Measurements from ENCODE around the gene SLC43A2. TPM values are rescaled to one million over a fixed set of nuclear protein-coding genes. Genes with fewer than 3 reads are reported as not detected.
"Not testable (repeated sequence)": the region's sequence is repeated elsewhere in the genome, so short reads cannot be mapped to it uniquely, and the experiment has no call there.

SLC43A2 gene
- total and polyA plus RNA-seq, 8 donors, result 25.6 to 87.9 (median 27.0) TPM

DNA sequence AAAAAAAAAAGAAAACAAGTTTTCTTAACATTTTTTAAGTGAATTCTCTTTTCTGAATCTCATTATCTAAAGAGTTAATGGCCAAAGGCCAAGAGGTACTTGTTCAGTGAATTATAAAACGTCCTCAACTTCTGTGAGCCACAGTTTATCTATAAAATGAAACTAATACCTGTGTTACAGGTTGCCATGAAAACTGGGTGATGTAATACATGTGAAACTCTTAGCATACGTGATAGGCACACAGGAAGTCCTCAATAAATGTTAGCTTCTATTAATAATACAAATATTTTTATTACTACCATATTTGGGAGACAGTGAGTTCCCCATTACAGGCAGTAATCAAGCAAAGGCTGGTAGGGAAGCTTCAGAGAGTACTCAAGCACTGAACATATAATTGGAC, 98.8 kb downstream of the SLC43A2 start:
- no peak for DNase-seq
- Histone ChIP-seq H3K27me3 (no peaks in the 10 kb centered on the region), H3K27ac (no peak overlapping the region), H3K9me3 (no peaks in the 10 kb centered on the region), H3K4me1 (no peaks in the 10 kb centered on the region), H3K36me3 (peaks cover 0 to 98% of the 10 kb centered on the region in 2 donors), H3K4me3 (no peak overlapping the region)
- intact Hi-C loops (cut with DNase I), result no loop called here
- ATAC-seq, result no peak
- TF ChIP-seq, protein P1, sequence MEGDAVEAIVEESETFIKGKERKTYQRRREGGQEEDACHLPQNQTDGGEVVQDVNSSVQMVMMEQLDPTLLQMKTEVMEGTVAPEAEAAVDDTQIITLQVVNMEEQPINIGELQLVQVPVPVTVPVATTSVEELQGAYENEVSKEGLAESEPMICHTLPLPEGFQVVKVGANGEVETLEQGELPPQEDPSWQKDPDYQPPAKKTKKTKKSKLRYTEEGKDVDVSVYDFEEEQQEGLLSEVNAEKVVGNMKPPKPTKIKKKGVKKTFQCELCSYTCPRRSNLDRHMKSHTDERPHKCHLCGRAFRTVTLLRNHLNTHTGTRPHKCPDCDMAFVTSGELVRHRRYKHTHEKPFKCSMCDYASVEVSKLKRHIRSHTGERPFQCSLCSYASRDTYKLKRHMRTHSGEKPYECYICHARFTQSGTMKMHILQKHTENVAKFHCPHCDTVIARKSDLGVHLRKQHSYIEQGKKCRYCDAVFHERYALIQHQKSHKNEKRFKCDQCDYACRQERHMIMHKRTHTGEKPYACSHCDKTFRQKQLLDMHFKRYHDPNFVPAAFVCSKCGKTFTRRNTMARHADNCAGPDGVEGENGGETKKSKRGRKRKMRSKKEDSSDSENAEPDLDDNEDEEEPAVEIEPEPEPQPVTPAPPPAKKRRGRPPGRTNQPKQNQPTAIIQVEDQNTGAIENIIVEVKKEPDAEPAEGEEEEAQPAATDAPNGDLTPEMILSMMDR (IDR thresholded peaks at IDR 0.05), result no peak

DNA sequence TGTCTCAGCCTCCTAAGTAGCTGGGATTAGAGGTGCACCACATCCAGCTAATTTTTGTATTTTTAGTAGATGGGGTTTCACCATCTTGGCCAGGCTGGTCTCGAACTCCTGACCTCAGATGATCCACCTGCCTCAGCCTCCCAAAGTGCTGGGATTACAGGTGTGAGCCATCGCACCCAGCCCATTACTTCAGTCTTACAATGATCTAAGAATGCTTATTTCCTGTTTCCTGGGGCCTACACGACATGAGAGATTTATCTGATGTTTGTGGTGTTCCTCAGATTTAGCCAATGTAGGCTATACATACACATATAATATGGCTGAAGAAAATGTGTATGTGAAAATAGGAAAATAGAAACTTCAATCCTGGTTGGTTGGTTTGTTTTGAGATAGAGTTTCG, 101.8 kb downstream of the SLC43A2 start:
- intact Hi-C loops (cut with DNase I); H3K4me1 ChIP-seq; H3K27me3 ChIP-seq; DNase-seq; H3K9me3 ChIP-seq; ATAC-seq; H3K4me3 ChIP-seq; H3K27ac ChIP-seq: not testable (repeated sequence)
- peaks cover 0 to 96% of the 10 kb centered on the region in 2 donors for H3K36me3 ChIP-seq

DNA sequence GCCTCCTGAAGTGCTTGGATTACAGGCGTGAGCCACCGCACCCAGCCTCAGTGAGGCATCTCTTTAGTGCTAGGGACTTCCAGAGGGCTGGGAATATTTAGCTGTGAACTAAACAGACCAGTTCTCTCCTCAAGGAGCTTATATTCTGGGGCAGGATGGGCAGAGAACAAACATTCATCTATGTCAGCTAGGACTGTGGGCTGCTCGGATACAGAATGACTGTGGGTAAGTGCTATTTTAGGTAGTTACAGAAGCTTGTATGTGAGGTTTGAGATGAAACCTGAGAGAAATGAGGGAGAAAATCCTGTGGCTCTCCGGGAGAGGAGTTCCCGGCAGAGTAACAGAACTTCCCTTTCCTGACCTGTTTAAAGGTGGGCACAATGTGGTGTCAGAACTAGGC, 106.0 kb downstream of the SLC43A2 start:
- ATAC-seq (no peak), DNase-seq (no peak)
- no peaks in the 10 kb centered on the region for H3K9me3 ChIP-seq
- no peaks in the 10 kb centered on the region for H3K27me3 ChIP-seq
- intact Hi-C loops (cut with DNase I), result no loop called here
- TF ChIP-seq, protein P1 (IDR thresholded peaks at IDR 0.05), result no peak
- no peak overlapping the region for H3K27ac ChIP-seq
- H3K4me3 ChIP-seq, result no peak overlapping the region
- H3K36me3 ChIP-seq, result peaks cover 0 to 81% of the 10 kb centered on the region in 2 donors
- peaks cover 0 to 6% of the 10 kb centered on the region in 2 donors for H3K4me1 ChIP-seq

DNA sequence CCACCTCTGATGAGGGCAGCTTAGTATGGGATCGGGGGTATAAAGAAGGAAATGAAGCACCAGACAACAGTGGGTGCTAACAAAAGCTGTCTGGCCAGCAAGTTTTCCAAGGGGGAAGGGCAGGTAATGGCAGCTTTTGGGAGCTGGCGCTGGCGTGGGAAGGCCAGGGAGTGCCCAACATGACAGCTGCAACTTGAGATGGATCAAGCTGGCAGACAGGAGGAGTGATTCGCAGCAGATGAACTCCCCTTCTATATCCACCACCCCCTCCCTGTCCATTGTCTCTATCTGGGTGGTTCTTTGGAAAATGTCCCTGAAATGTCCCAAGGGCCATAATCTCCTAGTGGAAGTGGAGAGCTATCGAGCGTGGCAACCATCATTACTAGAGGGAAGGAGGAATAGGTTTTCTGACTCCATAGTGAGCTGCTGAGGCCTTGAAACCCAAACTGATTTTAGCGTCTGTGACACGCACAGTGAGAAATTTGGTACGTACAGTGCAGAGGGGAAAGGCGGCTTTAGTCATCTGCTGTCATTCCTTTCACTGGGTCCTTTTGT, 107.5 kb downstream of the SLC43A2 start:
- TF ChIP-seq, protein P1 (IDR thresholded peaks at IDR 0.05), result no peak
- H3K4me1 ChIP-seq, result peaks cover 0 to 14% of the 10 kb centered on the region in 2 donors
- DNase-seq (no peak), ATAC-seq (no peak)
- no peak overlapping the region for H3K4me3 ChIP-seq
- no peaks in the 10 kb centered on the region for H3K27me3 ChIP-seq
- peaks cover 0 to 67% of the 10 kb centered on the region in 2 donors for H3K36me3 ChIP-seq
- H3K27ac ChIP-seq, result no peak overlapping the region
- no peaks in the 10 kb centered on the region for H3K9me3 ChIP-seq
- intact Hi-C loops (cut with DNase I), result no loop called here

DNA sequence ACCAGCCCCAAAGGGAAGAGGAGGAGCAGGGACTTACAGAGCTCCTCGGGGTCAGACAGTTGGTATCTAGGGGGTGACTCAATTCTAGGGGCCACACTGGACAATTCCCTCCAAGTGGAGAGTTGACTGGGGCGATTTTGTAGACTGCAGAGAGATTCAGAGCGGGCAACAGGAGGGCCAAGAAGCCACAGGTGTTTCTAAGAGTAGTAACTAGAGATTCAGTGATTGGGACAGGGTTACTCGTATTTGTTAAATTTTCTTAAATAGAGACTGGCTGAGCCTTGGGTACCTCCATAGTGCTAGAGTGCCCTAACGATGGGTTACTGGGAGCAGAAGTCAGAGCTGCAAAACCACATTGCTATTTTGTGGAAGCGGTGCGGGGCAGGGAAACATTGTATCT, 109.0 kb downstream of the SLC43A2 start:
- ATAC-seq (no peak), DNase-seq (no peak)
- Histone ChIP-seq H3K4me3 (no peak overlapping the region), H3K4me1 (peaks cover 9 to 28% of the 10 kb centered on the region in 2 donors), H3K36me3 (peaks cover 0 to 52% of the 10 kb centered on the region in 2 donors), H3K9me3 (no peaks in the 10 kb centered on the region), H3K27me3 (no peaks in the 10 kb centered on the region), H3K27ac (no peak overlapping the region)
- intact Hi-C loops (cut with DNase I), result loop anchor here in 1 of 2 donors (10.0 kb wide), 2 partner anchors 175 to 245 kb away; partner anchors contain the start of genes BHLHA9 and TRARG1
- TF ChIP-seq, protein P1 (IDR thresholded peaks at IDR 0.05), result no peak

Other genes with a start within 250 kb of the SLC43A2 start
- gene YWHAE, start 228.6 kb downstream of the SLC43A2 start, total RNA-seq, result 100 to 1,000 TPM; 437 to 455 TPM
- 100 to 1,000 TPM; 685 to 933 (median 837) TPM for gene YWHAE, start 228.6 kb downstream of the SLC43A2 start, polyA plus RNA-seq (ENCODE audit: insufficient read length in 6 of 6)
- gene CRK, start 172.6 kb downstream of the SLC43A2 start, total RNA-seq, result 10 to 100 TPM; 65.4 to 84.0 TPM
- gene CRK, start 172.6 kb downstream of the SLC43A2 start, polyA plus RNA-seq (ENCODE audit: insufficient read length in 6 of 6), result 10 to 100 TPM; 51.0 to 61.3 (median 54.4) TPM
- 100 to 1,000 TPM; 242 to 282 TPM for gene MYO1C, start 136.1 kb downstream of the SLC43A2 start, total RNA-seq
- gene MYO1C, start 136.1 kb downstream of the SLC43A2 start, polyA plus RNA-seq (ENCODE audit: insufficient read length in 6 of 6), result 10 to 100 TPM; 65.5 to 96.7 (median 76.3) TPM
- 10 to 100 TPM; 41.9 to 51.1 TPM for gene INPP5K, start 112.2 kb downstream of the SLC43A2 start, total RNA-seq
- gene INPP5K, start 112.2 kb downstream of the SLC43A2 start, polyA plus RNA-seq (ENCODE audit: insufficient read length in 6 of 6), result 10 to 100 TPM; 23.6 to 34.1 (median 26.5) TPM
- 10 to 100 TPM; 64.1 to 96.8 TPM for gene PITPNA, start 66.0 kb downstream of the SLC43A2 start, total RNA-seq
- gene PITPNA, start 66.0 kb downstream of the SLC43A2 start, polyA plus RNA-seq (ENCODE audit: insufficient read length in 6 of 6), result 10 to 100 TPM; 58.4 to 77.7 (median 61.9) TPM
- 10 to 100 TPM; 24.8 to 33.0 TPM for gene SCARF1, start 16.9 kb upstream of the SLC43A2 start, total RNA-seq
- 10 to 100 TPM; 17.6 to 23.9 (median 19.8) TPM for gene SCARF1, start 16.9 kb upstream of the SLC43A2 start, polyA plus RNA-seq (ENCODE audit: insufficient read length in 6 of 6)
- 10 to 100 TPM; 21.2 to 34.7 TPM for gene RILP, start 21.0 kb upstream of the SLC43A2 start, total RNA-seq
- 10 to 100 TPM in 1 of 6 donors, 1 to 10 TPM in 5; 6.3 to 10.1 (median 7.0) TPM for gene RILP, start 21.0 kb upstream of the SLC43A2 start, polyA plus RNA-seq (ENCODE audit: insufficient read length in 6 of 6)
- gene PRPF8, start 56.0 kb upstream of the SLC43A2 start, total RNA-seq, result 100 to 1,000 TPM; 230 to 268 TPM
- 100 to 1,000 TPM; 298 to 364 (median 344) TPM for gene PRPF8, start 56.0 kb upstream of the SLC43A2 start, polyA plus RNA-seq (ENCODE audit: insufficient read length in 6 of 6)
- gene TLCD2, start 81.5 kb upstream of the SLC43A2 start, total RNA-seq, result 10 to 100 TPM in 1 of 2 donors, 1 to 10 TPM in 1; 7.3 to 14.4 TPM
- gene TLCD2, start 81.5 kb upstream of the SLC43A2 start, polyA plus RNA-seq (ENCODE audit: insufficient read length in 6 of 6), result 10 to 100 TPM in 3 of 6 donors, 1 to 10 TPM in 3; 8.3 to 12.8 (median 10.4) TPM
- 10 to 100 TPM; 31.8 to 44.2 TPM for gene WDR81, start 95.9 kb upstream of the SLC43A2 start, total RNA-seq
- 10 to 100 TPM in 4 of 6 donors, 1 to 10 TPM in 2; 9.3 to 13.5 (median 11.0) TPM for gene WDR81, start 95.9 kb upstream of the SLC43A2 start, polyA plus RNA-seq (ENCODE audit: insufficient read length in 6 of 6)
- gene SERPINF2, start 114.0 kb upstream of the SLC43A2 start, total RNA-seq, result 10 to 100 TPM in 1 of 2 donors, 1 to 10 TPM in 1; 4.2 to 32.6 TPM
- gene SERPINF2, start 114.0 kb upstream of the SLC43A2 start, polyA plus RNA-seq (ENCODE audit: insufficient read length in 6 of 6), result 1 to 10 TPM; 2.6 to 3.7 (median 3.2) TPM
- 100 to 1,000 TPM; 218 to 224 TPM for gene SERPINF1, start 133.2 kb upstream of the SLC43A2 start, total RNA-seq
- 10 to 100 TPM; 42.4 to 50.4 (median 46.5) TPM for gene SERPINF1, start 133.2 kb upstream of the SLC43A2 start, polyA plus RNA-seq (ENCODE audit: insufficient read length in 6 of 6)
- 10 to 100 TPM; 13.3 to 16.6 TPM for gene SMYD4, start 201.1 kb upstream of the SLC43A2 start, total RNA-seq
- gene SMYD4, start 201.1 kb upstream of the SLC43A2 start, polyA plus RNA-seq (ENCODE audit: insufficient read length in 6 of 6), result 10 to 100 TPM; 17.1 to 24.7 (median 22.7) TPM
- 10 to 100 TPM; 73.4 to 80.2 TPM for gene RPA1, start 201.2 kb upstream of the SLC43A2 start, total RNA-seq
- gene RPA1, start 201.2 kb upstream of the SLC43A2 start, polyA plus RNA-seq (ENCODE audit: insufficient read length in 6 of 6), result 100 to 1,000 TPM; 107 to 150 (median 130) TPM

All from left lung (tissue), 10 donors.